Naive thymus-derived CD4-positive, alpha-beta T cell (primary cell): ENCODE results near the gene GAL3ST3. TPM values are rescaled to one million over a fixed set of nuclear protein-coding genes. Genes with fewer than 3 reads are reported as not detected.

Experiments used
- ATAC-seq: fragments of 150-1000 bp; cut with Tn5 transposase; 2 replicates; pipeline ENCODE4 v1.10.0; 2021; ENCODE audit warnings: mild to moderate bottlenecking, moderate library complexity
- CTCF ChIA-PET: fragments of 350-600 bp; sonication (Branson Sonifier 250); formaldehyde crosslinking; loops from one replicate; lab custom pipeline; 2021; ENCODE audit warnings: antibody characterized with exemption; lab: Charles Lee
- POLR2A ChIA-PET: fragments of 350-600 bp; sonication (Branson Sonifier 250); formaldehyde crosslinking; loops from one replicate; lab custom pipeline; 2021; ENCODE audit warnings: antibody characterized with exemption, inconsistent platforms; lab: Charles Lee
- DNase-seq, 9 donors: peaks; one replicate each; pipeline versions ENCODE4 v3.0.0 to v3.0.0-alpha.2; 2020 to 2022; ENCODE audit warnings: mixed read lengths in 1 of 9
- H3K27ac ChIP-seq: one replicate; pipeline ENCODE4 v1.7.0; 2013; ENCODE audit warnings: mild to moderate bottlenecking, low read depth, low read length, moderate library complexity
- H3K27me3 ChIP-seq, 2 donors: one replicate each; pipeline ENCODE4 v1.7.0; 2013; ENCODE audit warnings: low read length in 2 of 2, mild to moderate bottlenecking in 2 of 2, moderate library complexity in 2 of 2; ENCODE audit not compliant: control insufficient read depth in 2 of 2, insufficient read depth in 2 of 2
- H3K36me3 ChIP-seq, 3 experiments: 1 replicate in 2 of 3; 2 replicates in 1 of 3; pipeline ENCODE4 v1.7.0; 2013; ENCODE audit warnings: low read length in 3 of 3, mild to moderate bottlenecking in 3 of 3, moderate library complexity in 1 of 3; ENCODE audit not compliant: insufficient read depth in 3 of 3, control insufficient read depth in 2 of 3
- H3K4me1 ChIP-seq, 2 donors: one replicate each; pipeline ENCODE4 v1.7.0; 2013; ENCODE audit warnings: low read length in 2 of 2, mild to moderate bottlenecking in 2 of 2, moderate library complexity in 1 of 2; ENCODE audit not compliant: control insufficient read depth in 2 of 2, insufficient read depth in 2 of 2
- H3K4me3 ChIP-seq: 2 replicates; pipeline ENCODE4 v1.7.0; 2013; ENCODE audit warnings: mild to moderate bottlenecking, low read length
- H3K9me3 ChIP-seq, 3 experiments: 1 replicate in 2 of 3; 2 replicates in 1 of 3; pipeline ENCODE4 v1.7.0; 2013; ENCODE audit warnings: low read length in 3 of 3; ENCODE audit not compliant: control insufficient read depth in 2 of 3
- H3K27ac Mint-ChIP-seq, 9 donors: one replicate each; pipeline ENCODE4 v1.8.0; 2020 to 2022; ENCODE audit warnings: mixed read lengths in 9 of 9, mild to moderate bottlenecking in 8 of 9, moderate library complexity in 5 of 9, inconsistent platforms in 2 of 9
- H3K27me3 Mint-ChIP-seq, 5 donors: one replicate each; pipeline ENCODE4 v1.8.0; 2021 to 2022; ENCODE audit warnings: mixed read lengths in 5 of 5, mild to moderate bottlenecking in 1 of 5
- H3K36me3 Mint-ChIP-seq, 5 donors: one replicate each; pipeline ENCODE4 v1.8.0; 2020 to 2022; ENCODE audit warnings: mixed read lengths in 5 of 5, mild to moderate bottlenecking in 3 of 5, inconsistent platforms in 1 of 5
- H3K4me1 Mint-ChIP-seq, 7 donors: one replicate each; pipeline ENCODE4 v1.8.0; 2020 to 2022; ENCODE audit warnings: mixed read lengths in 7 of 7, mild to moderate bottlenecking in 3 of 7, inconsistent platforms in 1 of 7
- H3K4me3 Mint-ChIP-seq, 10 donors: one replicate each; pipeline ENCODE4 v1.8.0; 2020 to 2022; ENCODE audit warnings: mild to moderate bottlenecking in 10 of 10, mixed read lengths in 10 of 10, moderate library complexity in 6 of 10, inconsistent platforms in 2 of 10
- H3K9me3 Mint-ChIP-seq, 11 donors: one replicate each; pipeline ENCODE4 v1.8.0; 2020 to 2022; ENCODE audit warnings: mixed read lengths in 11 of 11, mild to moderate bottlenecking in 4 of 11, inconsistent platforms in 1 of 11, moderate library complexity in 1 of 11
- intact Hi-C, 2 donors: fragments of 100-400 bp; cut with micrococcal nuclease; formaldehyde crosslinking; loops; one replicate each; pipeline ENCODE4 v1.15.1; 2023
- polyA plus RNA-seq, 2 donors: library from polyadenylated mRNA; unstranded; fragments of 300-500 nt; fragmentation: Illumina TruSeq; gene quantifications; one replicate each; pipeline ENCODE4 v1.2.3, GENCODE V29; 2021
- total RNA-seq, 6 experiments: library from RNA in 5 of 6; stranded (reverse) in 5 of 6; gene quantifications; 1 replicate in 5 of 6; 2 replicates in 1 of 6; pipeline ENCODE4 v1.2.3 and lab custom pipeline; 2021 to 2026

The GAL3ST3 gene
- total and polyA plus RNA-seq, 7 experiments from 2014 or later, result not detected

- Histone ChIP-seq H3K4me1 (peaks cover 3 to 11% of the 10 kb centered on the region in 2 donors), H3K27ac (no peak overlapping the region), H3K9me3 (no peaks in the 10 kb centered on the region), H3K4me3 (no peak overlapping the region), H3K27me3 (no peaks in the 10 kb centered on the region), H3K36me3 (peaks cover 0 to 35% (median 0%) of the 10 kb centered on the region in 3 experiments)
- Mint-ChIP-seq H3K9me3 (no peaks in the 10 kb centered on the region), H3K27ac (peak overlapping the region in 2 of 9 donors; percentile 20 to 22), H3K27me3 (peaks cover 0 to 19% (median 0%) of the 10 kb centered on the region in 5 donors), H3K4me3 (no peak overlapping the region), H3K36me3 (peaks cover 0 to 18% (median 6%) of the 10 kb centered on the region in 5 donors), H3K4me1 (peaks cover 9 to 24% (median 17%) of the 10 kb centered on the region in 7 donors)
- POLR2A ChIA-PET, result no interaction called here
- intact Hi-C loops, result no loop called here
- no peak for DNase-seq
- no peak for ATAC-seq
- CTCF ChIA-PET, result no interaction called here
Observed at GRCh38 chr11:66006891-66007176, 42.1 kb downstream of the GAL3ST3 start.

DNA sequence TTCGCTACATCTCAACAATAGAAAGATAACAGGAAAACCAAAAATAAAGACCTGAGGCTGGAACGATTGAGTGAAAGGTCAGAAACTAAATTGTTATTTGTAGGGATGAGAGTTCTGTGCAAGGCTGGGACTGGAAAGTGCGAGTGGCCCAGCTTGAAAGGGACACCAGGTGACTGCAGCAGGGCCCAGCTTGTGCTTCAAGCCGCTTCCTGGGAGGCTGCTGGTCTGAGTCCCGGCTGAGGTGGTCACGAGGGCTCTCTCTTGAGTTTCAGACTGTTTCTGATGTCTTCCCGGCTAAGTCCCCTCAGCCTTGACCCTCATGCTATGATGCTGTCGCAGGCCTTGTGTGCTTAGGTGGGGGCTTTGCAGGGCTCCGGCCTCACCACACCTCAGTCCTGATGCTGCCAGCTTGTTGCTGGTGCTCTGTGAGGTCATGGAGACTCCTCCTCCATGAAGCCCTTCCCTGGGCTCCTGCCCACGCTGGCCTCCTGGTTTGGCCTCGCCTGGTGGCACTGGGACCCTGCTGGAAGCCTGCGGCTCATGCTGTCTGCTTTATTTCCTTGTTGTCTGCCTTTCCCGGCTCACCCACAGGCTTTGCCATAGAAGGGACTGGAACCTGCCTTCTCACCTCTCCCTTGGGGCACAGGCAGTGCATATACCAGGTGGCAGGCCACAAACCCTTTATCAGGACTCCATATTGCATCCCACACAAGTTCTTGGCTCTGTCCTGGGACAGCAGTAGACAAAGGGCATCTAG, 42.6 kb downstream of the GAL3ST3 start:
- intact Hi-C loops, result no loop called here
- Histone ChIP-seq H3K36me3 (peaks cover 0 to 39% (median 0%) of the 10 kb centered on the region in 3 experiments), H3K9me3 (no peaks in the 10 kb centered on the region), H3K4me1 (peaks cover 3 to 8% of the 10 kb centered on the region in 2 donors), H3K4me3 (no peak overlapping the region), H3K27ac (no peak overlapping the region), H3K27me3 (no peaks in the 10 kb centered on the region)
- ChIA-PET CTCF (no interaction called here), POLR2A (no interaction called here)
- Mint-ChIP-seq H3K4me1 (peaks cover 14 to 29% (median 22%) of the 10 kb centered on the region in 7 donors), H3K27me3 (peaks cover 0 to 16% (median 0%) of the 10 kb centered on the region in 5 donors), H3K36me3 (peaks cover 0 to 21% (median 6%) of the 10 kb centered on the region in 5 donors), H3K9me3 (no peaks in the 10 kb centered on the region), H3K27ac (peak overlapping the region in 3 of 9 donors; percentile 20 to 57 (median 22)), H3K4me3 (peak overlapping the region in 1 of 10 donors; percentile 57)
- no peak for ATAC-seq
- no peak for DNase-seq

- Histone ChIP-seq H3K4me1 (peaks cover 8 to 14% of the 10 kb centered on the region in 2 donors), H3K4me3 (no peak overlapping the region), H3K27ac (no peak overlapping the region), H3K36me3 (peaks cover 0 to 52% (median 13%) of the 10 kb centered on the region in 3 experiments), H3K9me3 (no peaks in the 10 kb centered on the region), H3K27me3 (no peaks in the 10 kb centered on the region)
- ChIA-PET CTCF (interaction anchor here (0.7 kb wide), 1 partner anchor 17 kb away, joined by 3 read pairs; no protein-coding TSS in a partner anchor), POLR2A (interaction anchor here (0.6 to 0.9 kb wide), 2 partner anchors 18 to 275 kb away, joined by 4 to 8 read pairs; no protein-coding TSS in a partner anchor)
- H3K4me1 Mint-ChIP-seq, result peaks cover 21 to 51% (median 36%) of the 10 kb centered on the region in 7 donors
- intact Hi-C loops, result no loop called here
- H3K27ac Mint-ChIP-seq, result peak overlapping the region in 6 of 9 donors; percentile 46 to 96 (median 60)
- H3K4me3 Mint-ChIP-seq, result peak overlapping the region in 8 of 10 donors; percentile 25 to 100 (median 64)
- H3K27me3 Mint-ChIP-seq, result peaks cover 0 to 4% (median 0%) of the 10 kb centered on the region in 5 donors
- ATAC-seq (no peak), DNase-seq (no peak)
- no peaks in the 10 kb centered on the region for H3K9me3 Mint-ChIP-seq
- peaks cover 3 to 26% (median 7%) of the 10 kb centered on the region in 5 donors for H3K36me3 Mint-ChIP-seq
Observed at GRCh38 chr11:66004186-66004585, 44.8 kb downstream of the GAL3ST3 start.

DNA sequence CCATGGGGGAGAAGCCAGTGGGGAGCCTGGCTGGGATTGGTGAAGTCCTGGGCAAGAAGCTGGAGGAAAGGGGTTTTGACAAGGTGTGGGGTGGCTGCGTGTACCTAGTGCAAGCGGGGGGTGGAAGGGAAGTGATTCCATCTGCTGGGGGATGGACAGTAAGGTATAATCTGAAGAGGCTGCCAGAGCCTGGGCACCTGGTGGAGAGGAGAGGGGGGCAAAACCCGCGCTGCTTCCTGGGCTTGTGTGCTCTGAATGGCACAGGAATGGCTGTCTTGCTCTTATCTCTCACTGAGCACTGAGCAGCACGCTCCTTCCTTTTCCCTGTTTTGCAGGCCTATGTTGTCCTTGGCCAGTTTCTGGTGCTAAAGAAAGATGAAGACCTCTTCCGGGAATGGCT, 45.7 kb downstream of the GAL3ST3 start:
- intact Hi-C loops, result loop anchor here (2.0 kb wide), 2 partner anchors 42 to 66 kb away; no protein-coding TSS in a partner anchor
- no peaks in the 10 kb centered on the region for H3K9me3 Mint-ChIP-seq
- peaks cover 6 to 35% (median 10%) of the 10 kb centered on the region in 5 donors for H3K36me3 Mint-ChIP-seq
- peaks cover 2 to 61% (median 22%) of the 10 kb centered on the region in 3 experiments for H3K36me3 ChIP-seq
- H3K27ac ChIP-seq, result peak overlapping the region; percentile 92
- ATAC-seq (no peak), DNase-seq (no peak)
- peak overlapping the region; percentile 100 for H3K4me3 ChIP-seq
- no peaks in the 10 kb centered on the region for H3K27me3 ChIP-seq
- H3K27ac Mint-ChIP-seq, result peak overlapping the region; percentile 80 to 100 (median 92)
- POLR2A ChIA-PET, result interaction anchor here (0.7 to 1.6 kb wide), 11 partner anchors 49 to 388 kb away, joined by 3 to 54 read pairs (median 4); partner anchors contain the start of genes CCDC85B, MUS81, PCNX3 and SF3B2
- H3K27me3 Mint-ChIP-seq, result no peaks in the 10 kb centered on the region
- H3K4me3 Mint-ChIP-seq, result peak overlapping the region; percentile 83 to 100 (median 99)
- H3K4me1 ChIP-seq, result peaks cover 8 to 14% of the 10 kb centered on the region in 2 donors
- H3K4me1 Mint-ChIP-seq, result peaks cover 21 to 52% (median 45%) of the 10 kb centered on the region in 7 donors
- CTCF ChIA-PET, result interaction anchor here (1.1 kb wide), 1 partner anchor 65 kb away, joined by 3 read pairs; no protein-coding TSS in a partner anchor
- H3K9me3 ChIP-seq, result no peaks in the 10 kb centered on the region

DNA sequence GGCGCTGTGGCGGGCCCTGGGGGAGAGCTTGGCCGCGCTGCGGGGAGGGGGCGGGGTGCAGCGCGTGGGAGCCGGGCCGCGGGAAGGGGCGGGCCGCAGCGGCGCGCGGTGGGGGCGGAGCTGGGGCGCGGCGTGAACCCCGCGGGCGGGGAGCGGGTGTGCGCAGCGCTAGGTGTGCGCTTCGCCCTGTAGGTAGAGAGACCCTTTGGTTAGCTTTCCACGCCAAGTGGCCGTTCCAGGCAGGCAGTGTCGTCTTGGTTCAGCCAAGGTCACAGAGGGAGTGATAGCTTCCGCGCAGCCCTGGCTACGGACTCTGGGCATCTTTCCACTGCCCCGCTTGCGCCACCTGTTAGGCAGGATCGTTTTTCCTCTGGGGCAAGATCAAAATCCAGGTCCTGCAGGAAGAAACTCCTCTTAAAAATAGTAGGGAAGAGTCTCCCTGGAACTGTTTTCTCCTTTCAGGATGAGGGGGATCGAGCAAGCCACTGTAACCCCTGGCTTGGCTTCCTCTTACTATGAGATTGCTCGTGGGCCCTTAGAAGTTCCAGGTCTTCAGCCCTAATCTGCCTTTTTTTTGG, 46.2 kb downstream of the GAL3ST3 start:
- ChIA-PET POLR2A (interaction anchor here (0.7 to 1.6 kb wide), 23 partner anchors 8 to 431 kb away, joined by 3 to 54 read pairs (median 4); partner anchors contain the start of genes CCDC85B, FAM89B, FIBP and MUS81), CTCF (interaction anchor here (0.8 to 1.2 kb wide), 5 partner anchors 9 to 114 kb away, joined by 3 to 4 read pairs (median 4); partner anchors contain the start of genes CST6 and FIBP)
- Histone ChIP-seq H3K4me3 (peak overlapping the region; percentile 100), H3K27ac (peak overlapping the region; percentile 92), H3K4me1 (peaks cover 8 to 14% of the 10 kb centered on the region in 2 donors), H3K36me3 (peaks cover 5 to 66% (median 23%) of the 10 kb centered on the region in 3 experiments), H3K9me3 (no peaks in the 10 kb centered on the region), H3K27me3 (no peaks in the 10 kb centered on the region)
- DNase-seq (peak in 1 of 9 donors; percentile 82), ATAC-seq (peak; percentile 82)
- Mint-ChIP-seq H3K4me3 (peak overlapping the region; percentile 97 to 100 (median 99)), H3K27me3 (no peaks in the 10 kb centered on the region), H3K4me1 (peaks cover 21 to 54% (median 48%) of the 10 kb centered on the region in 7 donors), H3K27ac (peak overlapping the region; percentile 74 to 100 (median 98)), H3K36me3 (peaks cover 11 to 38% (median 14%) of the 10 kb centered on the region in 5 donors), H3K9me3 (no peaks in the 10 kb centered on the region)
- intact Hi-C loops, result loop anchor here (1.0 to 2.0 kb wide), 18 partner anchors 13 to 387 kb away; partner anchors contain the start of genes C11orf68 (in 2 of the 2), CFL1 (in 2 of the 2), DRAP1 (in 2 of the 2) and KAT5 (in 2 of the 2)
